Erythroblast (primary cell): ENCODE data around the gene WDR44.

Source experiments
- DNase-seq, 2 experiments: peaks; one replicate each; lab custom pipeline; 2025; lab: John Stamatoyannopoulos, UW
- GATA1 ChIP-seq: IDR thresholded peaks from 2 replicates; pipeline ENCODE4 v1.6.1; 2011; ENCODE audit warnings: low read depth, mild to moderate bottlenecking, control low read depth, low read length, moderate library complexity
- POLR2A ChIP-seq: IDR thresholded peaks from 2 replicates; pipeline ENCODE4 v1.6.1; 2011; ENCODE audit warnings: mild to moderate bottlenecking, low read length

Gene WDR44

GRCh38 chrX:118349188-118349587 is 3.3 kb downstream of the WDR44 start:
- no peak for DNase-seq
- TF ChIP-seq GATA1 (no peak), POLR2A (no peak)

- peak in 1 of 2 experiments; percentile 9 for DNase-seq
- no peak for TF ChIP-seq GATA1
- no peak for TF ChIP-seq POLR2A
Observed at GRCh38 chrX:118350221-118350620, 4.3 kb downstream of the WDR44 start.

- TF ChIP-seq POLR2A: no peak
- no peak for TF ChIP-seq GATA1
- DNase-seq: no peak
Observed at GRCh38 chrX:118350706-118351105, 4.8 kb downstream of the WDR44 start.

GRCh38 chrX:118352566-118352965 is 6.7 kb downstream of the WDR44 start:
- DNase-seq: no peak
- TF ChIP-seq GATA1 (no peak), POLR2A (no peak)

GRCh38 chrX:118353081-118353850 is 7.4 kb downstream of the WDR44 start:
- TF ChIP-seq GATA1 (no peak), POLR2A (no peak)
- peak; percentile 15 to 72 for DNase-seq

GRCh38 chrX:118355225-118355920 is 9.5 kb downstream of the WDR44 start:
- no peak for DNase-seq

GRCh38 chrX:118356154-118356701 is 10.3 kb downstream of the WDR44 start:
- TF ChIP-seq GATA1 (no peak), POLR2A (no peak)
- DNase-seq: no peak

More at GRCh38 chrX:118355225-118355920, 9.5 kb downstream of the WDR44 start:
- TF ChIP-seq POLR2A (no peak), GATA1 (no peak)

GRCh38 chrX:118360429-118361125 is 14.7 kb downstream of the WDR44 start:
- no peak for DNase-seq
- TF ChIP-seq POLR2A: no peak
- no peak for TF ChIP-seq GATA1

- no peak for DNase-seq
- TF ChIP-seq GATA1 (no peak), POLR2A (no peak)
Observed at GRCh38 chrX:118364261-118364660, 18.4 kb downstream of the WDR44 start.

- no peak for DNase-seq
- TF ChIP-seq GATA1 (no peak), POLR2A (no peak)
Observed at GRCh38 chrX:118367338-118367737, 21.4 kb downstream of the WDR44 start.

- no peak for TF ChIP-seq GATA1
- TF ChIP-seq POLR2A: no peak
- no peak for DNase-seq
Observed at GRCh38 chrX:118368398-118368797, 22.5 kb downstream of the WDR44 start.

- DNase-seq: no peak
- no peak for TF ChIP-seq GATA1
- TF ChIP-seq POLR2A: no peak
Observed at GRCh38 chrX:118370921-118371624, 25.2 kb downstream of the WDR44 start.

- TF ChIP-seq POLR2A (no peak), GATA1 (no peak)
- no peak for DNase-seq
Observed at GRCh38 chrX:118373538-118373937, 27.6 kb downstream of the WDR44 start.
